Raji (cell line): ENCODE results near the gene SSBP2.

Experiments
- POLR2A ChIP-seq: IDR thresholded peaks from 2 replicates; pipeline ENCODE4 v1.6.1; 2011; ENCODE audit warnings: low read depth, low read length, control low read depth; ENCODE audit not compliant: insufficient read depth

SSBP2 gene

DNA sequence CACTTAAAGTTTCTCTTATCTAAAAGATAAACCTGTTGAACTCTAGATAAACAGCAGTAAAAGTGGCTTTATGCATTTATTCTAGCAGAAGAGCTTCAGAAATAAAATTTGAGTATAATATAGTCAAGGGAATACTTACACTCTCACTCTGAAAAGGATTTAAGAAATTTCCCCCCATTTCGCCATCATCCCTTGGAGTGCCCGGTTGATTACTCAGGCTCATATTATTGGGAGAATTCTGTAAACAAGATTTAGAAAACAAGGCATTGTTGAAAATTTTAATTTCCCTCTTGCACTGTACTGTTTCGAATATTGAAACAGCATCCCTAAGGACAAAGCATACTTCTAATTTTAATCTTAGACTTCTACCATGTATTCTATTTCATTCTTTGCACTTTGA lies 322.5 kb downstream of the SSBP2 start:
- no peak for TF ChIP-seq POLR2A

DNA sequence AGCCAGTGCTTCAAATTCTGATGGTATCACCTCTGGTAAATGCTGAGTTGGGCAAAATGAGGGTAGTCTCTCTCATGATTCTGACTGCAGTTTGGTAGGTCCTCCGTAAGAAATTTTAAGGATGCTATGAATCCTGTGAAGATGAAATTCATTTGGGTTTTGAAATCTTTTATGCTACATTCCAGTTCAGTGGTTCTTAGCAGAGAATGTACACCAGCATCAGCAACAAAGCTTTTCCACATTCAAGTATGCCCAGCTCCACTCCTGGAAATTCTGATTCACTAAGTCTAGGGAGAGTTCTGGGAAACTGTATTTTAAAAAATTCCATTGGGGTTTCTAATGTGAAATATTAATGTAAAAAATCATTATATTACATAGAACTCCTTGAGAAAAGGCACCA lies 323.3 kb downstream of the SSBP2 start:
- TF ChIP-seq POLR2A: no peak

DNA sequence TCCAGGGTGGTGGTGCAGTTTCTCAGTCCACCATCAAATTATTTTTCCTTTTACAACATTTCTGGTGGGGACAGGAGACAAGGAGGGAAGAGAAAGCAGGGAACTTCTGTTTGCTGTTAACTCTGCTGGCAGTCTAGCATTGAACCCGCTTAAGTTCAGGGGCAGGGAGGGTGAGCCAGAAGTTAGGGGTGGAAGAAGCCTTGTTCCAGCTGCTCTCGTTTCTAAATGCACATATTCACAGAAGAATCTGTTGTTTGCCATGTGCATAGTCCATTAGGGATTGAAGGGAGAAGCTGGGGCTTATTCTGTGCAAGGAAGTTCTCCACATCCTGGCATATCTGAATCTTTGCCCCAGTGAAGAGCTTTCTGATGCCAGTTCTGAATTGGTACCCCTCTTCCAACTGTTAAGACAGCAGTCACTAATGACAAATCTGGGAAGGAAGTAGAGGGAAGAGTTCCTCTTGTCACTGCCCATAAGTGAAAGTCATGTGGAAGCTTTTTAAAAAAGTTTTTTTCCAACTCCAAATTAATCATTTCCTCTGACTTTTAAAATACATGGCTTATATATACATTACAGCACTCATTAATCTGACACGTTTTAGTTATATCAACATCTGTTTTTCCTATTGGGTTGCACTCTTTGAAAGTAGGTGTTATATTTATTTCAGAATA lies 324.4 kb downstream of the SSBP2 start:
- no peak for TF ChIP-seq POLR2A

DNA sequence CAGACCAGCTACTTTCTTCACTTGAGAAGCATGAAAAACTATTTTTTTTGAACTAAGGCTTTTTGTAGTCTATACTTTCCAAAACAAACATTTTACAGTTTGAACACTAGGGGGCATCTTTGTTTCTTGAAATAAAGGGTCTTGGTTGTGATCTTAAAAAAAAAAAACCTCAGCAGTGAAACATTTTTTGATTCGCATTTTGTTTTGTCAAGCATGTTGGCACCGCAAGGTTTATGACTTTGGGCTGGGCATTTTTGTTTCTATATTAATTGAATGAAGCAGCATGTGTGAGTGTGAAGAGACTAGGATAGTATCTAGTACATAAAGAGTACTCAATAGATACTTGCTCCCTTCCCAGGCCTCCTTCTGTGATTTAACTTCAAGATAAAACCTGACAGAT lies 325.3 kb downstream of the SSBP2 start:
- no peak for TF ChIP-seq POLR2A

DNA sequence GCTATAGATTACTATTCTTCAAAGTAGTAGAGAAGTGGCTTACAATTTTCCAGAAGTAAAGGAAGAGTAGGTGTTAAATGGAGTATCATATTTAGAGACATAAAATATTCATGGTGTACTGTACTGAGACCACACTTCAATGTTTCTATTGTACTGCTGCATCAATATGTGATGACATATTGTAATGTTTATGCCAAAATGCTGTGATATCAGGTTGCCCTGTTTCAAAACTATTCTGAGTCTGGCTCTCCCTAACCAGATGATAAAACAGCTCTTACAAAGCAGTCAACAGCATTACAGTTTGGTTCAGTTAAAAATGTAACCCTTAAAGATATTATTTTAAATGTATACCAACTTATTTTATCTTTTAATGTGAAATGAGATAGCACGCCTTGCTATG lies 326.2 kb downstream of the SSBP2 start:
- no peak for TF ChIP-seq POLR2A

DNA sequence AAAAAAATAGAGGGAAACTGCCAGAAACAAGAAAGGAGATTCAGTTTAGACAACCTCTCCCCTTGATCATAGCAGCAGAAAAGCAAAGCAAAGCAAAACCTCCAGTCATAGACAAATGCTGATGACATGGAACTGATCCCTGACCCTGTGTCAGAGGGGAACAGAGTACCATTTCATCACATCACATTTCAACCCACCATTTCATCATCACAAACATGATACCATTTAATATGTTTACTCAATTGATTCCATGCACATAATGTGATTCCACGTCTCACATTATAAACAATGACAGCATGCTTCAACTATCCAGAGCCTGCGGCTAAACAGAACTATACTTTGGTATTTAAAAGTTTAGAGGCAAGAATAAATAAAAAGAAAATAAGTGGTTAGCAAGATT lies 328.2 kb downstream of the SSBP2 start:
- TF ChIP-seq POLR2A: no peak

DNA sequence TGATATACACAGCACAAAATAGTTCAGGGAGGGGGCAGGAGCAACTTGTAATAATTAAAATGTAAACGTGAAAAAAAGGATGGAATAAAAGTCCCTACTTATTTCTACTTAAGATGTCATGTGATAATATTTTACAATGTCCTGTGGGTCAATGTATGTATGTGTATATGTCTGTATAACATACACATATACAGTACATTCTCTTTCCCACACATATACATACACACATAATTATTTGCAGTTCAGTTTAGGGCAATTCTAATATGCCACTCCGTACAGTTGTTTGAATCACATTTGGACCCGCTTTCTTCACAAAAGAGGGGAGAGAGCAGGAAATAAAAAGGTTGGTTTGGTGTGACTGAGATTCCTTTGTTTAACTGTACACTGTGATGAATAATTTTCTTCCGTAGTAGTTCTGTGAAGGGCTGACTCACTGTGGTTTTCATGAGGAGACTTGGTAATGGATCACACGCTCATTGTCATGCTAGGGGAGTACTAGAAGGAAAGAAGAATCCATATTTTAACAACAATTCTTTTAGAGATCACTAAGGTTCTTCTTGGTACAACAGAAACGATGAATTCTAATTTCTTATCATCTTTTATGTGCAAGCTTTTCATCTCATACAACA lies 330.7 kb downstream of the SSBP2 start:
- TF ChIP-seq POLR2A: no peak

DNA sequence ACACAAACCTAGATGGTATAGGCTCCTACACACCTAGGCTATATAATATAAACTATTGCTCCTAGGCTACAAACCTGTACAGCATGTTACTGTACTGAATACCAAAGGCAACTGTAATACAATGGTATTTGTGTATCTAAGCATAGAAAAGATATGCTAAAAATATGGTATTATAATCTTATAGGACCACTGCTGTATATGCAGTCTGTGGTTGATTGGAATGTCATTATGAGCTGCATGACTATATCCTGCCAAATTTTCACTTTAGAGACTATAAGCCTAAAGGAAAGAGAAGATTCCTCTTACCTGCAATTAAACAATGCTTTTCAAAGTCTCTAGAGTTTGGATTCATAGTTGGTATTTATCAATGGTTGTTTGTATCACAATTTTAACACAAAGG lies 332.3 kb downstream of the SSBP2 start:
- TF ChIP-seq POLR2A: no peak

DNA sequence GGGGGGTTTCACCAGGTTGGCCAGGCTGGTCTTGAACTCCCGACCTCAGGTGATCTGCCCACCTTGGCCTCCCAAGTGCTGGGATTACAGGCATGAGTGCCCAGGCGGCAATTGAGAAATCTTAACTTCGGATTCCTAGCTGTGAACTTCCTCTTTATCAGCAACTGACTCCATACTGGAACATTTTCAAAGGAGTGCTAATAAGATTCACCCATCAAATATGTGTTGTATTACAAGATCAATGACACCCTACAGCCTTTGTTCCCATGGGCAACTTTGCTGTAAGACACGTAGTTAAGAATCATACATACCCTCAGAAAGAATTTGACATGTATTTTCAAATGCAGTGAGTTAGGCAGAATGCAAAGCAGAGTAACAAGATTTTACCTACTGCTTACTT lies 333.8 kb downstream of the SSBP2 start:
- no peak for TF ChIP-seq POLR2A

DNA sequence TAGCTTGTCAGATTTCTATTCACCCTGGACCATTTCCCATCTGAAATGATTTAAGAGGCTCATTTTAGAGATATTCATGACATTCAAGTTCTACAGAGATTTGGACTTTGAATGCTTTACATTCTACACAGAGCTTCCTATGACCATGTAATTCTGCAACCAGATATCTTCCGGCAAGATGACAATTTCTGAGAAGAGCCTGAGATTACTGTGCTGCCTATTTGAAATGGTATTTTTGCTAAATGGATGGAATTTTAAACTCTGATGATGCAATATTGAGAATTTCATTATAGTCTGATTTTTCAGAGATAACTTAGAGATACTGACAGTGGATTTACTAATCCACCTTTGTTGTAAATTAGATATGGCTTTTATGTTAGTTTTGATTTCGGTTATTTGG lies 341.0 kb downstream of the SSBP2 start:
- no peak for TF ChIP-seq POLR2A

DNA sequence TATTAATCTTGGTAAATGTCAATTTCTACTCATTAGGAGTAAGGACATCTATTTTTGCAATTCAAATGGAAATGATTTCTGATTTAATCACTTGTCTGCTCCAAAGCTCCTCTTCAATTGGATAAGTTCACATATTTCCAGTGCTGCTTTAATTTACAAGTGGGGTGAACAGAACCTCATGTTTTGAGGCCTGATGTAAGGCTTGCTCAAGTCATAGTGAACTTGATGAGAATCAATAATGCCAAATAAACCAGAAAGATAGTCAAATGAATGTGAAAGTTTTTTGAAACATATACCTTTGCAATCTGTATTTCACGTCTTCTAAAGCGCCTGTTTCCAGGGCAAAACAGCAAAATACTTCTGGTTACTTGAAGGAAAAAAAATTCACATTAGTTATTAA lies 341.5 kb downstream of the SSBP2 start:
- TF ChIP-seq POLR2A: no peak

DNA sequence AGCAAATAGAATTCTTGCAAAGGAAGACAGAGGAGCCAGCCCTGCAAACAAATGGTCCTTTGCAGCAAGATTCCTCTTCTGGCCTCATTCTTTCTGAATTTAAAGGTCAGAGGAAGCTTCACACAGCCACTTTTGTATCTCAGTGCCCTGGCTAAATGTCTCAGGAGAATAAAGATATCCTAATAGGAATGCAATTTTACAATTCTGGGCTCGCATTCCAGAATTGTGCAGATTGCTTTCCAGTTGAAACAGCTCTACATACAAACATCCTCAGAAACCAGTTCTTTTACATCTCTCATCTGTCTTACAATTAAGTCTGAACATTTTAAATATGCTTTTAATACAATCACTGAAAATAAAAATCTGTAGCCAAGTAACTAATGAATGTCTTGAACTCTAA lies 342.4 kb downstream of the SSBP2 start:
- no peak for TF ChIP-seq POLR2A

DNA sequence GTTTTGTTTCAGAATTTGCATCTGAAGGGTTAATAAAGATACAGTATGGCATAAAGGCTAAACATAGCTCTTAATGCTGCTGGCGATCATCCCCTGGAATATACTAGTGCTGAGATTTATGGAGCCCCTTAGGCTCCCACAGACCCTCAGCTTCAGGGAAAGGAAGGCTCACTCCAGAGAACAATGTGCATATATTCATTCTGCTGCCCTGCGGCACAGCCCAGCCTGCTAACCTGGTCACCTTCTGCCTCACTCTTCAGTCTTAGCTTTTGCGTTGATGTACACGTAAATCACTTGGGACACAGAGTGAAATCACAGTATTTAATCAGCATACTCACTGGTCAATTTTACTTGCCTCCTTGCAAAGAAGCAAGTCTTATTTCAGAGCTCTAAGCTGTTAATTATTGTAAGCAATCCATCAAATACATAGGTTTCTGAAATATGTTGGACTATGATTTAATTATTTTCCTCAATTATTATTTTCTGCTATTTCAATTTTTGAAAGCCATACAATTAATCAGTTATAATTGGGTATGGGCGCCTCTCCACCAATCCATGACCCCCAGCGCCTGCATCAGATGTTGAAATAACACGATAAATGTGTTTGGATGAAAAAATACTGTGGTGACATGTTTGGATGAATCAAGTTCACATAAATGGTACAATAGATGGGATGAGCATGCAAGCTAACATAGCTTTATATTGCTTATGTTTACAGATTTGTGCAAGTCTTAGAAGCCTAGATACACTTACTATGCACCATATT lies 345.6 kb downstream of the SSBP2 start:
- no peak for TF ChIP-seq POLR2A

DNA sequence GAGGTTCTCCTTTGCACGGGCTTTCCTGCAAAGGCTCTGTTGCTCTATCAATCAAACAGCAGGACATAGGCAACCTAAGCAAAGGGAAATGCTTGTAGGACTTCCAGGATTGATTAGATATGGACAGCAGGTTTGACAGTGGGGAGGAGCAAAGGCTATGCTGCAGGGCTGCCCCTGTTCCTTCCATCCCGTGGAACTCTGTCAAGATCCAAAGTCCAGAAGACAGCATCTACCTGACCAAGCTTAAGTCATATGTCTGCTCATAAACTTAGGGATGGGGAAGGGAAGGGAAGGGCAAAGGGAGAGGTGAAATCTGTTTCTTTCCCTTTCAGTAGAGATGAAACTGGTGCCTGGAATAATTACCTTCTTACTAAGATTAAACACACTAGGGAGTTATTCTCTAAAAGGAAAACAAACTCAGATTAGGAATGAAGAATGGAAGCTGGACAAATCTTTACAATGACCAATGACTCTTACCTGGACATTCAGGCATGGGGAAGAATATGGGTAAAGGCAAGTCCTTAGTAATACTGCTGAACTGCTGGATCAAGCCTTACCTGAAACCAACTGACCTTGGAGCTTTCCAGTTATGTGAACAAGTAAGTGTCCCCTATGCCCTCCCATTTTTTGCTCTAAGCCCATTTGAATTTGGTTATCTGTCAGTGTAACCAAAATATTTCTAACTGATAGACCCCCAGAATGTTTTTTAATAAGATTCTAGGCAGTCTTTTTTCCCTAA lies 348.5 kb downstream of the SSBP2 start:
- no peak for TF ChIP-seq POLR2A

DNA sequence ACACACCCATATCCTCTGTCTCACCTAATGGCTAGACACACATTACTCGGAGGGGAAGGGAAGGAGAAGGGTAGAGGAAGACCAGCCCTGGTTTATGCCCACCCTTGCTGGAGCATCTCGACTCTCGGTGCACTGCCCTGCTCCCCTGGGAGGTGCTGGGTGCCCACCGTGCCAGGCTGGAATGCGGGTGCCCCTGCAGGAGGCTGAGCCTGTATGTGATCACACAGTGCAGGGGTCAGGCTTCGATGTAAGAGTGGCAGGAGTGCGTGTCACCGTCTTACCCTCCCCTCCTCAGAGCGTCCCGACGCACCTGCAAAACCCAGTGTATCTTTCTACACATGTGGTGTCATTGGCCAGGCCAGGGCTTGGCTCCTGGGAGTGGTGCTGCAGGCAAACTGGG lies 349.6 kb downstream of the SSBP2 start:
- TF ChIP-seq POLR2A: no peak

DNA sequence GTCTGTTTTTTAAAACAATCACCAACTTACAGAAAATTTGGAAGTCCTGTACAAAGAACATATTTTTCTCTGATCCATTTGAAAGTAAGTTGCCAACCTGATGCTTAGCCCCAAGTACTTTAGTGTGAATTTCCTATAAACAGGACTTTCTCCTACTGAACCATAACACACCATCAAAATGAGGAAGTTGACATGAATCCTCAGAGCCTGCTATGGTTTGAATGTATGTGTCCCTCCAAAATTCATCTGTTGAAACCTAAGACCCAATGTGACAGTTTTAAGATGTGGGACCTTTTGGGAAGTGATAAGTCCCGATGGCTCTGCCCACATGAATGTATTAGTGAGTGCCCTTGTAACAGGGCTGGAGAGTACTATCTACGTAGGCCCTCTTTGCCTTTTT lies 350.5 kb downstream of the SSBP2 start:
- TF ChIP-seq POLR2A: no peak

DNA sequence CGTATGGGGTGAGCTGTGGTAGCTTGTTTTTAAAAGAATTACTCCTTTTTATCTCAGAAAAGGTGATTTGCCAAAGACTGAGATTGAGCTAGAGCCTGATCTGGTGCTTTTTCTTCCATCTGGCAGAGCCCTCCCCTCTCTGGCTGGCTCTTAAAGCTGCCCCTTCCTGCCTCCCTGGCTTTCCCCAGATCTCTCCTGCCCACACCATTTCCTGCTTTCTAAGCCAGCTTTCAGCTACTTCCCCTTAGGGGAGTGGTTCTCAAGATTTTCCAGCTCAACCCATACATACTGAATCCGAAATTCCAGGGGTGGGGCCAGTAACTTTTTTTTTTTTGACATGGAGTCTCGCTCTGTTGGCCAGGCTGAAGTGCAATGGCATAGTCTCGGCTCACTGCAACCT lies 352.2 kb downstream of the SSBP2 start:
- no peak for TF ChIP-seq POLR2A
